Heart left ventricle (tissue), 13 donors: ENCODE measurements around the gene SRGAP1.

Source experiments
- CTCF ChIP-seq, 12 donors: fragments of 200-600 bp; sonication (generic) in 4 of 12; IDR thresholded peaks; one replicate each; pipeline versions ENCODE4 v1.5.0 to v1.8.0; 2018 to 2022; ENCODE audit warnings: antibody characterized with exemption in 12 of 12, mild to moderate bottlenecking in 5 of 12
- POLR2A ChIP-seq, 2 donors: fragments of 450-650 bp; IDR thresholded peaks; one replicate each; pipeline ENCODE4 v1.6.1; 2017; ENCODE audit warnings: antibody characterized with exemption in 2 of 2, mild to moderate bottlenecking in 2 of 2, moderate library complexity in 2 of 2
- donor health status: ischemic (EF 13 %, LVEDD 7.1; RV severe dilation, severe dysfunction).
- donor health status: DM: no; HTN: yes; CAD: no.
- donor health status: DM: no; HTN: no; CAD: no.
- donor health status: ischemic (EF 25% LVEDD 6.9; RV normal size, moderate dysfunction).
- donor health status: ischemic (EF 25% LVEDD 5.7; RV mildly dilated, moderate dysfunction).
- donor health status: ischemic (EF 35%, LVEDD 5.7; RV mildly dilated, moderate dysfunction).
- donor health status: nonischemic (EF 11% LVEDD 7.7; RV severe dilation, severe dysfunction).
- donor health status: DM: yes; HTN: yes; CAD: no.
- donor health status: PGD.
- donor health status: ischemic (EF 29% LVEDD 5.4; RV normal size, mild dysfunction).
- donor health status: nonischemic (EF 23%, LVEDD 6.1; RV moderate dilation, normal function).

GRCh38 chr12:63976902-63977395 lies 132.4 kb downstream of the SRGAP1 start:
- TF ChIP-seq CTCF (IDR thresholded peaks at IDR 0.05) (no peak), POLR2A (IDR thresholded peaks at IDR 0.05) (no peak)
